K562 (cell line): ENCODE data around the gene TPM4. TPM values are rescaled to one million over a fixed set of nuclear protein-coding genes. Genes with fewer than 3 reads are reported as not detected.

Source experiments
- CHCHD3 ChIP-seq: fragments of 250-450 bp; sonication (Bioruptor Pico); IDR thresholded peaks from 2 replicates; pipeline ENCODE4 v2.1.2; 2022; ENCODE audit warnings: mild to moderate bottlenecking
- FOXK1 ChIP-seq: sonication (generic); formaldehyde crosslinking; IDR thresholded peaks from 2 replicates; pipeline ENCODE4 v1.8.0; 2022; ENCODE audit warnings: missing genetic modification reagents, mild to moderate bottlenecking, borderline replicate concordance
- HDAC6 ChIP-seq: IDR thresholded peaks from 2 replicates; pipeline ENCODE4 v1.6.1; 2012; ENCODE audit warnings: low read depth, mild to moderate bottlenecking, control low read depth, inconsistent platforms, low read length, moderate library complexity
- IFI16 ChIP-seq: fragments of 250-450 bp; sonication (Bioruptor Pico); IDR thresholded peaks from 2 replicates; pipeline ENCODE4 v2.1.2; 2022; ENCODE audit warnings: mild to moderate bottlenecking, inconsistent platforms
- IRF2 ChIP-seq: sonication (generic); formaldehyde crosslinking; IDR thresholded peaks from 2 replicates; pipeline ENCODE4 v1.8.1; 2022; ENCODE audit warnings: mild to moderate bottlenecking, missing genetic modification reagents
- NCOA4 ChIP-seq: fragments of 450-650 bp; IDR thresholded peaks from 2 replicates; pipeline ENCODE4 v1.6.1; 2018; ENCODE audit warnings: mild to moderate bottlenecking; ENCODE audit not compliant: partially characterized antibody
- NFIX ChIP-seq: fragments of 250-450 bp; sonication (Bioruptor Pico); IDR thresholded peaks from 2 replicates; pipeline ENCODE4 v1.4.0; 2020; ENCODE audit warnings: low read depth, mild to moderate bottlenecking, moderate library complexity
- NR2F6 ChIP-seq: fragments of 450-650 bp; formaldehyde crosslinking; IDR thresholded peaks from 2 replicates; pipeline ENCODE4 v1.4.0; 2020; ENCODE audit warnings: mild to moderate bottlenecking
- NR3C1 ChIP-seq: sonication (generic); formaldehyde crosslinking; IDR thresholded peaks from 2 replicates; pipeline ENCODE4 v1.8.1; 2022; ENCODE audit warnings: missing genetic modification reagents
- NUFIP1 ChIP-seq: fragments of 450-650 bp; IDR thresholded peaks from 2 replicates; pipeline ENCODE4 v1.6.1; 2018; ENCODE audit not compliant: partially characterized antibody
- RBM22 ChIP-seq: fragments of 200-400 bp; formaldehyde crosslinking; IDR thresholded peaks from 2 replicates; pipeline ENCODE4 v1.6.1; 2018; ENCODE audit warnings: low read length, low read depth; ENCODE audit not compliant: poor library complexity, severe bottlenecking
- SMAD4 ChIP-seq: fragments of 250-450 bp; sonication (Bioruptor Pico); conservative IDR thresholded peaks from 2 replicates; pipeline ENCODE4 v1.8.0; 2021; ENCODE audit warnings: inconsistent platforms, mild to moderate bottlenecking, moderate library complexity
- SREBF2 ChIP-seq: sonication (generic); formaldehyde crosslinking; IDR thresholded peaks from 2 replicates; pipeline ENCODE4 v1.4.0; 2020; ENCODE audit warnings: mild to moderate bottlenecking, missing genetic modification reagents
- SRSF3 ChIP-seq: fragments of 200-400 bp; formaldehyde crosslinking; IDR thresholded peaks from 2 replicates; pipeline ENCODE4 v1.6.1; 2016; ENCODE audit warnings: mild to moderate bottlenecking, low read length, moderate library complexity; ENCODE audit not compliant: insufficient read depth
- SUPT5H ChIP-seq: fragments of 450-650 bp; IDR thresholded peaks from 2 replicates; pipeline ENCODE4 v1.6.1; 2016
- THRAP3 ChIP-seq: fragments of 450-650 bp; IDR thresholded peaks from 2 replicates; pipeline ENCODE4 v1.6.1; 2016; ENCODE audit warnings: mild to moderate bottlenecking, inconsistent platforms, borderline replicate concordance
- ZFP30 ChIP-seq: fragments of 250-450 bp; sonication (Bioruptor Pico); IDR thresholded peaks from 2 replicates; pipeline ENCODE4 v1.8.0; 2022; ENCODE audit warnings: moderate library complexity, mild to moderate bottlenecking, inconsistent platforms, borderline replicate concordance
- ZNF165 ChIP-seq: fragments of 250-450 bp; sonication (Bioruptor Pico); IDR thresholded peaks from 2 replicates; pipeline ENCODE4 v1.4.0; 2020; ENCODE audit warnings: borderline replicate concordance
- ZNF589 ChIP-seq: fragments of 200-800 bp; sonication (Bioruptor generic); IDR thresholded peaks from 2 replicates; pipeline ENCODE4 v1.6.1; 2016; ENCODE audit warnings: low read depth, missing genetic modification characterization, missing compliant biosample characterization
- ZNF695 ChIP-seq: fragments of 450-650 bp; formaldehyde crosslinking; IDR thresholded peaks from 2 replicates; pipeline ENCODE4 v1.4.0; 2020; ENCODE audit warnings: mild to moderate bottlenecking, moderate library complexity
- polyA plus RNA-seq, 8 experiments: library from polyadenylated mRNA; depleted of rRNA in 4 of 8; stranded (reverse) in 5 of 8; unstranded in 3 of 8; fragments of >200 nt; fragmentation: Nextera tagmentation in 2 of 8; fragmentation: Illumina TruSeq in 1 of 8; extraction: Ambion mirVana in 2 of 8; extraction: Trizol in 1 of 8; gene quantifications; 2 replicates each; pipeline versions ENCODE4 v1.2.1 to v1.2.3, GENCODE V29; 2011 to 2014; ENCODE audit warnings: inconsistent platforms in 1 of 8, missing spikeins in 1 of 8
- total RNA-seq, 7 experiments: library from RNA; depleted of rRNA in 6 of 7; stranded (reverse); fragments of >200 nt in 6 of 7; fragmentation: Illumina TruSeq in 2 of 7; extraction: Trizol in 2 of 7; gene quantifications; 2 replicates each; pipeline versions ENCODE4 v1.2.1 to v1.2.3, GENCODE V29; 2011 to 2021; ENCODE audit warnings: low replicate concordance in 1 of 7
- TF ChIP-seq, protein P1 (sequence below): fragments of 200-800 bp; sonication (Bioruptor generic); IDR thresholded peaks from 2 replicates; pipeline ENCODE4 v1.6.1; 2017; ENCODE audit warnings: missing genetic modification characterization, missing compliant biosample characterization
- TF ChIP-seq, protein P2 (sequence below), 2 experiments: fragments of 450-650 bp in 1 of 2; IDR thresholded peaks; 2 replicates each; pipeline ENCODE4 v1.6.1; 2011 to 2017; ENCODE audit warnings: low read depth in 2 of 2, antibody characterized with exemption in 1 of 2, borderline replicate concordance in 1 of 2, low read length in 1 of 2, mild to moderate bottlenecking in 1 of 2, mixed read lengths in 1 of 2; ENCODE audit not compliant: control insufficient read depth in 1 of 2
- TF ChIP-seq, protein P3 (sequence below): fragments of 250-450 bp; sonication (Bioruptor Pico); IDR thresholded peaks from 2 replicates; pipeline ENCODE4 v1.8.0; 2021; ENCODE audit warnings: moderate library complexity, mild to moderate bottlenecking, inconsistent platforms
- TF ChIP-seq, protein P4 (sequence below): sonication (generic); formaldehyde crosslinking; IDR thresholded peaks from 2 replicates; pipeline ENCODE4 v1.8.0; 2022; ENCODE audit warnings: mild to moderate bottlenecking, missing genetic modification reagents

The TPM4 gene
- total and polyA plus RNA-seq, 9 of the 15 experiments (the other 6 are each of a cell fraction or from before 2014, with no cell fraction given), result 28.1 to 111 (median 77.4) TPM

DNA sequence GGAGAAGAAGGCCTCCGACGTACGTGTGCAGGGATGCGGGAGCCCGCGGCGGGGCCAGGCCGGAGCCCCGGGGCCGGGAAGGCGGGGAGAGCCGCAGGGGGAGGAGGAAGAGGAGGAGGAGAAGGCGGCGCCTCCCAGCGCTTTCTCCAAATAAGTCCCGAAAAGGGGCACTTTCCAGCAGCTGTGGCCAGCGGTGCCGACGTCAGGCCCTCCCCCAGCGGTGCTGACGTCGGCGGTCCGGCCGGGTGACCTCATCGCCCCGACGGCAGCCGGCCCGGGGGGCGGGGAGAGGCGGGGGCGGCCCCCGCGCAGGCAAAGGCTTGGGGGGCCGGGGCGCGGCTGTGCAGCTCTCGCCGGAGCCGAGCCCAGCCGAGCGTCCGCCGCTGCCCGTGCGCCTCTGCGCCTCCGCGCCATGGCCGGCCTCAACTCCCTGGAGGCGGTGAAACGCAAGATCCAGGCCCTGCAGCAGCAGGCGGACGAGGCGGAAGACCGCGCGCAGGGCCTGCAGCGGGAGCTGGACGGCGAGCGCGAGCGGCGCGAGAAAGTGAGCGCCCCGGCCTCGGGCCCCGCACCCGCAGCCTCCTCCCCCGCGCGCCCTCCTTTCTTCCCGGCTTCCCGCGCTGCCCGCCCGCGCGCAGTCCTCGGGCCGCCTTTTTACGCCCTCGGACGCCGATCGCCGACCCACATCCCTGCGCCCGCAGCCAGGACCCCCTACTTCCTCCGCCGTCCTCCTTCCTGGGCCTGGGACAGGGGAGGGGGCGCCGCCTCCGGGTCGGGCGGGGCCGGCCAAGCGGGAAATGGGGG lies at the start of gene TPM4 (continued):
- TF ChIP-seq, protein P1, sequence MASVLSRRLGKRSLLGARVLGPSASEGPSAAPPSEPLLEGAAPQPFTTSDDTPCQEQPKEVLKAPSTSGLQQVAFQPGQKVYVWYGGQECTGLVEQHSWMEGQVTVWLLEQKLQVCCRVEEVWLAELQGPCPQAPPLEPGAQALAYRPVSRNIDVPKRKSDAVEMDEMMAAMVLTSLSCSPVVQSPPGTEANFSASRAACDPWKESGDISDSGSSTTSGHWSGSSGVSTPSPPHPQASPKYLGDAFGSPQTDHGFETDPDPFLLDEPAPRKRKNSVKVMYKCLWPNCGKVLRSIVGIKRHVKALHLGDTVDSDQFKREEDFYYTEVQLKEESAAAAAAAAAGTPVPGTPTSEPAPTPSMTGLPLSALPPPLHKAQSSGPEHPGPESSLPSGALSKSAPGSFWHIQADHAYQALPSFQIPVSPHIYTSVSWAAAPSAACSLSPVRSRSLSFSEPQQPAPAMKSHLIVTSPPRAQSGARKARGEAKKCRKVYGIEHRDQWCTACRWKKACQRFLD (CRISPR knock-in tag), result peak; percentile 74; the same call in 1 of the 2 replicates
- TF ChIP-seq SREBF2, result no peak
- no peak for TF ChIP-seq IFI16 (CRISPR knock-in tag)
- TF ChIP-seq, protein P2, sequence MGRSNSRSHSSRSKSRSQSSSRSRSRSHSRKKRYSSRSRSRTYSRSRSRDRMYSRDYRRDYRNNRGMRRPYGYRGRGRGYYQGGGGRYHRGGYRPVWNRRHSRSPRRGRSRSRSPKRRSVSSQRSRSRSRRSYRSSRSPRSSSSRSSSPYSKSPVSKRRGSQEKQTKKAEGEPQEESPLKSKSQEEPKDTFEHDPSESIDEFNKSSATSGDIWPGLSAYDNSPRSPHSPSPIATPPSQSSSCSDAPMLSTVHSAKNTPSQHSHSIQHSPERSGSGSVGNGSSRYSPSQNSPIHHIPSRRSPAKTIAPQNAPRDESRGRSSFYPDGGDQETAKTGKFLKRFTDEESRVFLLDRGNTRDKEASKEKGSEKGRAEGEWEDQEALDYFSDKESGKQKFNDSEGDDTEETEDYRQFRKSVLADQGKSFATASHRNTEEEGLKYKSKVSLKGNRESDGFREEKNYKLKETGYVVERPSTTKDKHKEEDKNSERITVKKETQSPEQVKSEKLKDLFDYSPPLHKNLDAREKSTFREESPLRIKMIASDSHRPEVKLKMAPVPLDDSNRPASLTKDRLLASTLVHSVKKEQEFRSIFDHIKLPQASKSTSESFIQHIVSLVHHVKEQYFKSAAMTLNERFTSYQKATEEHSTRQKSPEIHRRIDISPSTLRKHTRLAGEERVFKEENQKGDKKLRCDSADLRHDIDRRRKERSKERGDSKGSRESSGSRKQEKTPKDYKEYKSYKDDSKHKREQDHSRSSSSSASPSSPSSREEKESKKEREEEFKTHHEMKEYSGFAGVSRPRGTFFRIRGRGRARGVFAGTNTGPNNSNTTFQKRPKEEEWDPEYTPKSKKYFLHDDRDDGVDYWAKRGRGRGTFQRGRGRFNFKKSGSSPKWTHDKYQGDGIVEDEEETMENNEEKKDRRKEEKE (IDR thresholded peaks at IDR 0.05; ENCODE audit: borderline replicate concordance in 1 of 2, control insufficient read depth in 1 of 2, low read depth in 2 of 2, low read length in 1 of 2), result no peak
- TF ChIP-seq FOXK1 (CRISPR knock-in tag), result no peak
- TF ChIP-seq NFIX (CRISPR knock-in tag), result no peak
- no peak for TF ChIP-seq NR2F6 (CRISPR knock-in tag)
- no peak for TF ChIP-seq CHCHD3 (CRISPR knock-in tag)
- TF ChIP-seq SRSF3, result no peak
- TF ChIP-seq NR3C1 (CRISPR knock-in tag), result 0 out of 2 replicates have a peak, but pooled peaks have one; percentile 40
- TF ChIP-seq SMAD4 (CRISPR knock-in tag), result peak; percentile 76
- no peak for TF ChIP-seq ZNF695
- no peak for TF ChIP-seq NCOA4
- no peak for TF ChIP-seq ZNF165 (CRISPR knock-in tag)
- TF ChIP-seq THRAP3, result no peak
- no peak for TF ChIP-seq ZFP30 (CRISPR knock-in tag)
- TF ChIP-seq NUFIP1, result no peak
- TF ChIP-seq SUPT5H, result no peak
- TF ChIP-seq HDAC6, result no peak
- TF ChIP-seq ZNF589, result peak; percentile 78
- no peak for TF ChIP-seq IRF2 (CRISPR knock-in tag)
- TF ChIP-seq, protein P3, sequence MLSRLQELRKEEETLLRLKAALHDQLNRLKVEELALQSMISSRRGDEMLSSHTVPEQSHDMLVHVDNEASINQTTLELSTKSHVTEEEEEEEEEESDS, result no peak
- TF ChIP-seq, protein P4, sequence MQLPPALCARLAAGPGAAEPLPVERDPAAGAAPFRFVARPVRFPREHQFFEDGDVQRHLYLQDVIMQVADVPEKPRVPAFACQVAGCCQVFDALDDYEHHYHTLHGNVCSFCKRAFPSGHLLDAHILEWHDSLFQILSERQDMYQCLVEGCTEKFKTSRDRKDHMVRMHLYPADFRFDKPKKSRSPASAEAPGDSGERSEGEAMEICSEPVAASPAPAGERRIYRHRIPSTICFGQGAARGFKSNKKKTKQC (CRISPR knock-in tag), result no peak
- no peak for TF ChIP-seq RBM22
